ENCODE results near the gene OSBPL9.
"Not testable (repeated sequence)": the region's sequence is repeated elsewhere in the genome, so short reads cannot be mapped to it uniquely, and the experiment has no call there.

Gene OSBPL9

GRCh38 chr1:51607681-51608095 is 9.2 kb upstream of the OSBPL9 start:
- DNase-seq: no peak

GRCh38 chr1:51610104-51610503 is 6.8 kb upstream of the OSBPL9 start:
- not testable (repeated sequence) for DNase-seq

- no peak for DNase-seq
Observed at GRCh38 chr1:51610637-51611036, 6.3 kb upstream of the OSBPL9 start.

GRCh38 chr1:51612447-51612961 is 4.4 kb upstream of the OSBPL9 start:
- no peak for DNase-seq

GRCh38 chr1:51615780-51616291 is 1.1 kb upstream of the OSBPL9 start:
- no peak for DNase-seq

- no peak for DNase-seq
Observed at GRCh38 chr1:51616490-51616889, 402 bp upstream of the OSBPL9 start.

- DNase-seq: no peak
Observed at GRCh38 chr1:51618715-51619114, 1.8 kb downstream of the OSBPL9 start.

GRCh38 chr1:51620470-51620869 is 3.6 kb downstream of the OSBPL9 start:
- DNase-seq: no peak

GRCh38 chr1:51621161-51621560 is 4.3 kb downstream of the OSBPL9 start:
- DNase-seq: no peak

GRCh38 chr1:51621841-51622454 is 5.1 kb downstream of the OSBPL9 start:
- no peak for DNase-seq

GRCh38 chr1:51622455-51622913 is 5.6 kb downstream of the OSBPL9 start:
- DNase-seq: no peak

GRCh38 chr1:51623025-51623424 is 6.1 kb downstream of the OSBPL9 start:
- DNase-seq: no peak

GRCh38 chr1:51623450-51623849 is 6.6 kb downstream of the OSBPL9 start:
- no peak for DNase-seq

- no peak for DNase-seq
Observed at GRCh38 chr1:51624855-51625254, 8.0 kb downstream of the OSBPL9 start.

GRCh38 chr1:51627672-51628071 is 10.8 kb downstream of the OSBPL9 start:
- DNase-seq: no peak

GRCh38 chr1:51628715-51629590 is 12.1 kb downstream of the OSBPL9 start:
- DNase-seq: no peak

GRCh38 chr1:51629918-51630317 is 13.0 kb downstream of the OSBPL9 start:
- no peak for DNase-seq

GRCh38 chr1:51630393-51630792 is 13.5 kb downstream of the OSBPL9 start:
- no peak for DNase-seq

GRCh38 chr1:51630922-51631321 is 14.0 kb downstream of the OSBPL9 start:
- DNase-seq: no peak

- DNase-seq: no peak
Observed at GRCh38 chr1:51631747-51632146, 14.9 kb downstream of the OSBPL9 start.

GRCh38 chr1:51634618-51635017 is 17.7 kb downstream of the OSBPL9 start:
- DNase-seq: no peak

- DNase-seq: no peak
Observed at GRCh38 chr1:51635615-51636014, 18.7 kb downstream of the OSBPL9 start.

GRCh38 chr1:51636191-51636590 is 19.3 kb downstream of the OSBPL9 start:
- no peak for DNase-seq
